HG02840 (cell line): Measurements from ENCODE around the gene PLEKHA8.

Experiments
- ATAC-seq: cut with Tn5 transposase; IDR thresholded peaks from one replicate; pipeline ENCODE4 v1.9.1; 2021; ENCODE audit warnings: mild to moderate bottlenecking, moderate library complexity, moderate number of reproducible peaks; ENCODE audit not compliant: unreplicated experiment, low FRiP score

Gene PLEKHA8

GRCh38 chr7:30139836-30140384, 111.7 kb downstream of the PLEKHA8 start:
- no peak for ATAC-seq

DNA sequence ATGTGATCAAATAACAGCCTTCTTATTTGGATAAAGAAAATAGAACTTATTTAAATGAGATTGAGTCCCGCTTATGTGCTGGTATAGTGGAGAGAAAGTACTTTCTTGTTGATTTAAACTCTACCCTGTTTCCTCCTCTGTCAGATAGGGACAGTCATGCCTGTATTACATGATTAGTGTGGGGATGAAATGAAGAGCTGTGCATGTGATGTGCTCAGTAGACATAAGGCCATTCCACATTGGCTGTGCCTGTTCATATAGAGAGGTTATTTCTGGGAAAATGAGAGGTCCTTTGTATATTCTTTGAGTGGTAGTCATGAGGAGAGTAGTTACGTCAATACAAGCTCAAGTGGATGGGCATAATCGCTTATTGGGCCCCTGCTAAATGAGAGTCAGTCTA, 112.2 kb downstream of the PLEKHA8 start:
- no peak for ATAC-seq

DNA sequence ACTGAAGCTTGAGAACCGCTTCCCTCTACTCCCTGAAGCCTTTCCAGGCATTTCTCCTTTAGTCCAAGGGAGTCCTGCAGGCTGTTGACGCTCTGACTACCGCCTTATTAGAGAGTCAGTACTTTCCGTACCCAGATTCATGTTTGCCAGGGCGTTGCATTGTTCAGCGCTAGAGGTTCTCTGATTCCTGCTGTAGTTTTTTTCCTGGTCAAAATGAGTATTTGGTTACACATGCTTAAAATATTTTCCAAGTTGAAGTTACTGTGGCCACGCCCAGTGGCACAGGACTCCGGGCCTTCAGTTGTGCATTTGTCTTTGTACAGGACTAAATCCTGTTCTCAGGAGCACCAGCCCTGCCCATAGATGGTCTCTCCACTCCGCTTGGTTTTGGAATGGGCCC, 114.5 kb downstream of the PLEKHA8 start:
- no peak for ATAC-seq

DNA sequence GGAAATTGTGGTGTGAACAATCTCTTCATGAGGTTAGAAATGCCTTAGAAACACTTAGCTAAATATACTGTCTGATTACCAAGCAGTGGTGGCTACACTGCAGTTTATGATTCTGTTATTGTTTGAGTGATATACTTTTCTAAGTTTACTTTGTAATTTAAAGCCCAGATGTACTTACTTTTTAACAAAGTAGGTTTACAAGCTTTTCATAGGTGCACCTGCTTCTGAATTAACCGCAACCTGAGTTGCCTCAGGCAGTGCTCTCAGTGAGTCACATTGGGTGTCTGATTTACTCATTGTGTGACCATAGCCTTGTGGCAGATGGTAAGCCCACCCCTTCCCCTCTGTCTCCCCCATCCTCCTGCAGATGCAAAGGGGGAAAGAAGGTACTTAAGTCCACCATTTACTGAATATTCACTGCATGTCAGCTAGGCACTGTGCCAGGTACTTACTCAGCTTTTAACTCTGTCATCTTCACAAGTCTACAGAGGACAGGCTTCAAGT, 115.6 kb downstream of the PLEKHA8 start:
- no peak for ATAC-seq

DNA sequence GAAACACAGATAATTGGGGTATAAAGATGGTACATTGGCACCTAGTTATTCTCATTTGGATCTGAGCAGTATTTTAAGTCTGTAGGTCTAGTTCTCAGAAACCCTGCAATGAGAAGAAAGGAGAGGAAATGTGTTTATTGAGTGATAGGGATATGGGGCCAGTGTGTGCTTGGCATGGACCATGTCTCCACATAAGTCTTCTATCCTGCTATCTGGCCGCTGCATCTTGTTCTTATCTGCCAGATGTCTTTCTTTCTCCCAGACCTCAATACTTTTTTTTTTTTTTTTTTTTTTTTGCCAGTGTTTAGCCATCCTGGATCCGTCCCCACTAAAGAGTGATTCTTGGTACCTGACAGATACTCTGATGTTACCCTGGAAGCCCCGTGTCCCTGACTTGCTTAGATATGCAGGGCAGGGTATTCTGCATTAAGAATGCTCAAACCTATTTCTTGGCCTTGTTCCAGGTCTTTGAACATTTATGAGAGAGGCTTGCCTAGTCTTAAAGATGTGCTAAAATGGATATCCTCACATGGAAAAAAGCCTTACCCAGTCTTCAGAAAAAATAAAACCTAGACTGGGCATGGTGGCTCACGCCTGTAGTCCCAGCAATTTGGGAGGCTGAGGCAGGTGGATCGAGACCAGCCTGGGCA, 116.6 kb downstream of the PLEKHA8 start:
- ATAC-seq = no peak

GRCh38 chr7:30145426-30145970, 117.3 kb downstream of the PLEKHA8 start:
- ATAC-seq = no peak

DNA sequence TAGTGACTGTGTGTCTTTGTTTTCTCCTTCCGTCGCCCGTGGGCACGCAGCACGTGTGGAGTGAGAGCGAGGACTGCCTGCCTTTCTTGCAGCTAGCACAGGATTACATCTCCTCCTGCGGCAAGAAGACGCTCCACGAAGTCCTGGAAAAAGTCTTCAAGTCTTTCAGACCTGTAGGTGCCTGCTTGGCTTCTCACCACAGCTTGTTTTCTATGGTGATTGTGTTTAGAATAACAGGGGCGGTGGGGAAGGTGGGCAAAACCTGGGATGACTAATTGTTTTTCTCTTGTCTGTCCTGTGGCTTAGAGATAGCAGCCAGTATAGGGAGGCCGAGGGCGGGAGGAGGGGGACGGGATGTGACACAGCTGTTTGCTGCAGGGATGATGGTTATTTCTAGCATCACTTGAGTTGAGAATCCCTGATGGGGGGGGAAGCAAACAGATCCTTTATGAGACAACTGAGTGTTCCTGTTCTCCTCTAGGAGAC, 118.0 kb downstream of the PLEKHA8 start:
- no peak for ATAC-seq

GRCh38 chr7:30147223-30147622, 119.0 kb downstream of the PLEKHA8 start:
- ATAC-seq = no peak

- ATAC-seq = no peak
Observed at GRCh38 chr7:30147785-30148184, 119.6 kb downstream of the PLEKHA8 start.

- no peak for ATAC-seq
Observed at GRCh38 chr7:30148426-30148825, 120.2 kb downstream of the PLEKHA8 start.

DNA sequence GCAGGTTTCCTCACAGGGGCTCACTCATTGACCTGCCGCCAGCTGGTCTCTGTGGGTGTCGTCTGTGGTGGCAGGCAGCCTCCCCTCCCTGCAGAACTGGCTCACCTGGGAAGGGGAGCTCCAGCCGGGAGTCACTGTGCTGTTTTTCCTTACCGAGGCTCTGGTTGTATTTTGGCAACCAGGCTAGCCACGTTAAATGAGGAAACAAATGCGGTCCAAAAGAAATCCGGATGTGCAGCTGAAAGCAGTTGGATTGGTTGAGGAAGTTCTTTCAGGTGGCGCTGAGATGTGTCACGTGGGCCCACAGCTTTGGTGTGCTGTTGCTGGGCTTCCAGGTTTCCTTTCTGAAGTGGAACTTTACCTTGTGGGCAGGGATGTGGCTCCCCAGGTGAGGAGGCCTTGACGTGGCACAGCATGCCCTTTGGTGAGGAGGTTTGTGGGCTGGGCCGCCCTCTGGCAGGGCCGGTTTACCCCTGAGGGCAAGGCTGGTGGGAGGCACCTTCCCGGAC, 120.8 kb downstream of the PLEKHA8 start:
- ATAC-seq = no peak

DNA sequence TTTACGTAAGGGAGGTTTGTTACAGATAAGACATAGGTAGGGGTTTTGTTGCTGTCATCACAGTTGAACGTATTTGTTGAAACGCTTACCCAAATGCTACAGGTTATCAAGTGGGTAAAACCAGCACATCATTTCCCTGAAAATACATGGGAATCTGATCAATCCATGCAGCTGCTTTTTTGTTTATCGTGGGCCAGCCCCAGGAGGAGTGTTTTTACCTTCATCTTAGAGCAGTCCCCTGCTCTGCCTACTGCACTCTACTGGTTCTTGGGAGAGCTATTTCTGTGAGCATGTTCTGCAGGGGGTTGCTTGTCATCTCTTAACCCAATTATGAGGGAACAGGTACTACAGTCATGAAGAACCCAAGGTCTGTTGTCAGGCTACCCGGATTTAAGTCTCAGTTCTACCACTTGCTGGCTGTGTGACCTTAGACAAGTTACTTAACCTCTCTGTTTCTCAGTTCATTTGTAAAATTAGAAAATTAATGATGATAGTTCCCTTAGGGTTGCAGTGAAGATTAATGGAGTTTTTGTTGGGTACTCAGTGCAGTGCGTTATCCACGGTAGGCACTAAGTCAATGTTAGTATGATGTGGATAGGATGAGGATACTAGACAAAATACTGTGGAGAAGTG, 121.5 kb downstream of the PLEKHA8 start:
- no peak for ATAC-seq

GRCh38 chr7:30150711-30151110, 122.5 kb downstream of the PLEKHA8 start:
- ATAC-seq = no peak

- ATAC-seq = no peak
Observed at GRCh38 chr7:30154111-30154587, 125.9 kb downstream of the PLEKHA8 start.

GRCh38 chr7:30155481-30155880, 127.3 kb downstream of the PLEKHA8 start:
- no peak for ATAC-seq

DNA sequence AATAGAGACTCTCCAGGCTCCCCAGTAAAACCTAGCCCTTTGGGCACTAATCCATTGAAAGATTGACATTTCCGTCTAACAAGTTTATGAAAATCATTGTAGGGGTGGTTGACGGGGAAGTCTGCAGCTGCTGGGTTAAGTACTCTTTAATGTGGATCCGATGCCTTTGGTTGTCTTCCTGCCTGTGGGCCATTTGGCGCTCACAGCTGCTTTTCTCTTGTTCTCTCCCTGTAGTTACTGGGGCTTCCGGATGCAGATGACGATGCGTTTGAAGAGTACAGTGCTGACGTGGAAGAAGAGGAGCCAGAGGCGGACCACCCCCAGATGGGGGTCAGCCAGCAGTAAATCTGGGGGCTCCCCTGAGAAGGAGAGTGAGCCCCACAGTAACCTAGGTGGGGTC, 129.0 kb downstream of the PLEKHA8 start:
- ATAC-seq = no peak

GRCh38 chr7:30159163-30159562, 131.0 kb downstream of the PLEKHA8 start:
- ATAC-seq = no peak

DNA sequence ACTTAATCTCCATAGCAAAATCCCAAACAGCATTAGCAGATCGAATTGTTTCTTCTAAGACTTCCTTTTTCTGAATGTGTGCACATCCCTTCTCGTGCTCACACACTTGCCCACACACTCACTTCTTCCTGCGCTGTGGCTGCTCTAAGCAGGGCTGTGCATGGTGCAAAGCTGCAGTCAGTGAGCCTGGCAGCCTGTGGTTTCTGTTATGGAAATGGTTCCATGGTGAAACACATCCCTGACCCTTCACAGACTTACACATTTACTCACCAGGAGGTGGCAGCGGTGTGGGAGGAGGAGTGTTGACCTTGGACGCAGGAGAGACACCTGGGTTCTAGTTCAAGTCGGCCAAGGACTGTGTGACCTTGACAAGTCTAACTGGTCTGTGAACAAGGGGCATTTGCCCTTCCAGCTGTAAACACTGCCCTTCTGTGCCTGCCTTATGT, 131.5 kb downstream of the PLEKHA8 start:
- ATAC-seq = no peak

DNA sequence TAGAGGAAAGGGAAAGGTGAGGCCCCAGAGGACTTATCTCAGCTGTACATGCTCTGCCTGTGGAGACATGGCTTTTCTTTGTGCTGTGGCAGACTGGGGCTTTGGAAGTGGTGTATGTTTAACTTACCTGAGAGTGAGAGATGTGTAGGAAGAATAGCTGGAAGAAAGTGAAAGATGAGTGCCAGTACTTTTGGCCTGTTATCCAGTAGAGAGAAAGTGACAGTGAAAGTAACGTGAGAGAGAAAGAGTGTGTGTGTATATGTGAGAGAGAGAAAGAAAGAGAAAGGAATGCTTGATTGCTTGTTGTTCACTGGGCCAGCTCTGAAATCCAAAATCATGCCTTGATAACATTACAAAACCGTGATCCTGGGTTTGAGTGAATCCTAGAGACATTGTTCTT, 132.1 kb downstream of the PLEKHA8 start:
- no peak for ATAC-seq

DNA sequence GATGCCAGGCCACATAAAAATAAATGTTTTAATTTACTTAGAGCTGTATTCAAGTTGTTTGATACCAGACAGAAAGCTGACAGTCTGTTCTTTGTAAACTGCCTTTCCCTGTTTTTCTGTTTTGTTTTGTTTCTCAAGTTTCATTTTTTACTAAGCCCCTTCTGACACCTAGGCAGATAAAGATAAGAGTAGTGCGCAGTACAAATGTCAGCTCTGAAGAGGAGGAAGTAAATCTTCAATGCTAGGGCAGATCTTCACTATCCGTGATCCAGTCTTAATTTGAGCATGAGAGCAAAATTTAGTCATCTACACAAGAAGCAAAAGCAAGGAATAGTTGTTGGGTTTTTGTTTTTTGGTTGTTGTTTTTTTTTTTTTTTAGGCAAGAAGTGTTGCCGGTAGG, 133.9 kb downstream of the PLEKHA8 start:
- ATAC-seq = no peak

DNA sequence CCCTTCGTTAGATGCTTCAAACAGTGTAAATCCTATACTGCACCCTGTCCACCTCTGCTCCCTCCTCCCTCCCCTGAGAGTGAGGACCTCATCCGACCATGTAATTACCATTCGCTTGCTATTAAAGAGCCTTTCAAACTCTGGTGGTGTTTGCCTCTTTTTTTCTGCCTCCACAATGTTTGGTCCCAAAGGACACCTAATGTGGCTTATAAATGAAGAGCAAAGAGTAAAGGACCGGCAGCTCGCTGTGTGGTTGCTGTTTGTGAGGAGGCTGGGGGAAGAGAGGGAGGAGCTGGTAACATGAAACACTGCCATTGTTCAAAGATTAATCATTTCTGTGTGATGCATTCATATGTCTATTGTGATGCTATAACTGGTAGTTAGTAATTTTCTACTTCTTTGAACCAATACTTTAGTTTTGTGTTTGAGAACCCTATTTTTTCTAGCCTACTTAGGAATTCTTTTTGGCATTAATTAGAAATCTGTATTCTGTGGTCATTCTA, 134.5 kb downstream of the PLEKHA8 start:
- ATAC-seq = no peak
